Right atrium auricular region (tissue), 2 donors: Measurements from ENCODE around the gene EPHB2. TPM values are rescaled to one million over a fixed set of nuclear protein-coding genes. Genes with fewer than 3 reads are reported as not detected.

ENCODE experiments used
- DNase-seq: peaks from one replicate; pipeline ENCODE4 v3.0.0-alpha.2; 2019; ENCODE audit warnings: low spot score
- H3K27ac ChIP-seq, 2 donors: fragments of 200-600 bp; sonication (generic); 1 replicate in 1 of 2; 2 replicates in 1 of 2; pipeline ENCODE4 v1.5.1; 2016 to 2019
- H3K27me3 ChIP-seq, 2 donors: fragments of 200-600 bp; sonication (generic); one replicate each; pipeline versions ENCODE4 v1.5.1 to v1.6.0; 2017 to 2019
- H3K36me3 ChIP-seq: fragments of 200-600 bp; sonication (generic); one replicate; pipeline ENCODE4 v1.5.1; 2016
- H3K4me1 ChIP-seq, 2 donors: fragments of 200-600 bp; sonication (generic); one replicate each; pipeline versions ENCODE4 v1.5.1 to v1.6.0; 2017 to 2019
- H3K4me3 ChIP-seq, 2 donors: fragments of 200-600 bp; sonication (generic); 1 replicate in 1 of 2; 2 replicates in 1 of 2; pipeline ENCODE4 v1.5.1; 2017 to 2019; ENCODE audit warnings: mild to moderate bottlenecking in 1 of 2, moderate library complexity in 1 of 2
- H3K9me3 ChIP-seq, 2 donors: fragments of 200-600 bp; sonication (generic); one replicate each; pipeline ENCODE4 v1.5.1; 2019
- CTCF ChIP-seq, 2 donors: fragments of 200-600 bp; sonication (generic); IDR thresholded peaks; one replicate each; pipeline ENCODE4 v1.5.1; 2019; ENCODE audit warnings: antibody characterized with exemption in 2 of 2
- total RNA-seq, 2 donors: library from RNA; depleted of rRNA; stranded (reverse); fragments of >200 nt; gene quantifications; one replicate each; pipeline ENCODE4 v1.1.0, GENCODE V29; 2016

Gene EPHB2
- total RNA-seq, 2 donors from 2014 or later: 1.8 to 2.6 TPM

DNA sequence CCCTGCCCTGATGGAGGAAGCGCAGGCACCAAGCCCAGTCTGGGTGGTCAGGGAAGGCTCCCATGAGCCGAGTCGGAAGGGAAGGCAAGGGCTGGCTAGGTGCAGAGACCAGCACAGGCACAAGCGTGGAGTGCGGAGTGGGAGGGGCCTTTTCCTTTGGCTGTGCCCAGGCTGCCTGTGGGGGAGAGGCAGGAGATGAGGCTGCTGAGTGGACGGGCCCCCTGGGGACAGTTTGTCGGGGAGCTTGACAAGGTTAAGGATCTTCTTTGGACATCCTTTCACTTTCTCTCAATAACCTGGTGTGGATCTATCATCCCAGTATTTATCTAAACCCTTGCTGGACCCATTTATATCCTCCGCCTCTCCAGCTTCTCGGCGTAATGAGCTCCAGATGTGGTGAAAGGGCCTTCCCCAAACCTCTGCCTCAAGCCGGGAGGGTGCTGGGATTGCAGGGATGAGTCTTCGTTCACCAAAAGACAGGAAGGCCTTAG, 42.9 kb downstream of the EPHB2 start:
- peak; percentile 63 for DNase-seq
- Histone ChIP-seq H3K27ac (no peak overlapping the region), H3K4me1 (peaks cover 0 to 21% of the 10 kb centered on the region in 2 donors), H3K9me3 (no peaks in the 10 kb centered on the region), H3K4me3 (no peak overlapping the region), H3K27me3 (no peaks in the 10 kb centered on the region), H3K36me3 (no peaks in the 10 kb centered on the region)
- no peak for TF ChIP-seq CTCF (IDR thresholded peaks at IDR 0.05)

DNA sequence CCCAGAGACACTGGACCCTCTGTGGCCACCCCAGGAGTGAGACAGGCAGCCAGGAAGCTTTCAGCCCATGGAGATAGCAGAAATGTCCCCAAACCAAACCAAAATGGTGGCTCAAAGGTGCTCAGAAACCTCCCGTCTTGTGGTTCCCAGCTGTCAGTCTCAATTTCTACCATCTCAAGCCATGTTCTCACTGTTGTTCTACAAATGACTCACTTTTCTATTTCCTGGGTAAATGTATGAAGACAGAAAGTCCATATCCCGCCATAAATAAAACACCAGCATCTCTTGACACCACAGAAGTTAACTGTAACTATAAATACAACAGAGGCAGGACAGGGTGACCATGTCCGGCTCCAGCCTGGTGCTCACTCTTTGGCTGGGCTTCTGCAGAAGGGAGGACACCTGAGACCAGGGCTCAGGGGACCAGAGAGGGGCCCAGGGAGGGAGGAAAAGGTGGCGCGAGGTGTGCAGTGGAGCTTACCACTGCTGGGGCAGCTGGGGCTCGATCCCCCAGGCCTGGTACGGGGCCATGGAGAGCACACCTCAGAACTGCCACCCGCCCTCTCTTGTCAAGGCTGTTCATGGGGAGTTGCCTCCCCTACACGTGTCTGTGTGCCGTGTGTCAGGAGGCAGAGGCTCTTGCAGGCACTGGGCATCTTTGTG, 43.6 kb downstream of the EPHB2 start:
- Histone ChIP-seq H3K27ac (no peak overlapping the region), H3K27me3 (no peaks in the 10 kb centered on the region), H3K4me1 (peaks cover 0 to 21% of the 10 kb centered on the region in 2 donors), H3K36me3 (no peaks in the 10 kb centered on the region), H3K9me3 (no peaks in the 10 kb centered on the region), H3K4me3 (no peak overlapping the region)
- TF ChIP-seq CTCF (IDR thresholded peaks at IDR 0.05): no peak
- no peak for DNase-seq

GRCh38 chr1:22754824-22755223, 44.2 kb downstream of the EPHB2 start:
- H3K4me3 ChIP-seq: no peak overlapping the region
- no peak overlapping the region for H3K27ac ChIP-seq
- H3K9me3 ChIP-seq: no peaks in the 10 kb centered on the region
- no peaks in the 10 kb centered on the region for H3K27me3 ChIP-seq
- H3K36me3 ChIP-seq: no peaks in the 10 kb centered on the region
- peaks cover 0 to 20% of the 10 kb centered on the region in 2 donors for H3K4me1 ChIP-seq
- TF ChIP-seq CTCF (IDR thresholded peaks at IDR 0.05): no peak
- no peak for DNase-seq

DNA sequence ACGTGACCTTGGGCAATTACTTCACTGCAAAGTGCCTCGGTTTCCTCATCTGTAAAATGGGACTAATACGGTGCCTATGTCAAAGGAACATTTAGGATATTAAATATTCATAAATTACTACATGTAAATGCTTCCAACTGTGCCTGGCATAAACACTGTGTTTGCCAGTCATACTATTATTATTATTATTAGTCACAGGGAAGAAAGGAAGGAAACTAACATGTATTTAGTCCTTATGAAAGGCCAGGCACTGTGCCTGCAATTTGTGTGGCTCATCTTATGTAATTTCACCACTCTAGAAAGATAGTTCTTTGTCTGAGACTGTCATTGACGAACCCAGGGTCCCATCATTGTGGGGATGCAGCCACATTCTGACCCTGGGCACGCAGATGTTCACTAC, 45.0 kb downstream of the EPHB2 start:
- H3K27me3 ChIP-seq: no peaks in the 10 kb centered on the region
- H3K9me3 ChIP-seq: no peaks in the 10 kb centered on the region
- no peak overlapping the region for H3K4me3 ChIP-seq
- H3K36me3 ChIP-seq: no peaks in the 10 kb centered on the region
- DNase-seq: no peak
- TF ChIP-seq CTCF (IDR thresholded peaks at IDR 0.05): no peak
- H3K4me1 ChIP-seq: peaks cover 0 to 12% of the 10 kb centered on the region in 2 donors
- H3K27ac ChIP-seq: no peak overlapping the region

DNA sequence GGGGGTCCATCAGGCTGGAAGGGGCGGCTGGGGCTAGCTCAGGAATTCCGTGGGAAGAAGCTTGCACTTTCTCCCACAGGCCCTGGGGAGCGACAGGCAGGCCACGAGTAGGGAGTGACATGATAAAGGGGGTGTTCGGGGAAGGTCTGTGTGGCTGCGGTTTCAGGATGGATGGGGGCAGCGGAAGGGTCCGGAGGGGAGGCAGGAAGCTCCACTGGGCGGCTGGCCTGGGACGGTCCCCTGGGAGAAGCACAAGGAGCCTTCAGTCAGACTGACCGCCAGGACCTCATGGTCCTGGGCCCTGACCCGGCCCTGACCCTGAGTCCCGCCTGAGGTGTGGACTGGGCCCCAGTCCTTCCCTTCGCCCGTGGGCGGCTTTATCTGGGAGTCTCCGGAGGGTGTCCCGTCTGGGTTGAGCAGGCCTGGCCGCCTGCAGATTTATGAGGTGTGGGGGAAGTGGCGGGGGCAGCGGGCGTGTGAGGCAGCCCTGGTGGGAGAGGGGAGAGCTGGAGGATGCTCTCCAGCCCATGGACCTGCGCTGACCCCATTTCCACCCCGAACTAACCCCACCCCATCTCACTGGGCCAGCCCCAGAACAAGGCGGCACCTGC, 45.6 kb downstream of the EPHB2 start:
- TF ChIP-seq CTCF (IDR thresholded peaks at IDR 0.05): no peak
- Histone ChIP-seq H3K4me1 (peaks cover 0 to 6% of the 10 kb centered on the region in 2 donors), H3K27ac (no peak overlapping the region), H3K4me3 (no peak overlapping the region), H3K27me3 (no peaks in the 10 kb centered on the region), H3K9me3 (no peaks in the 10 kb centered on the region), H3K36me3 (no peaks in the 10 kb centered on the region)
- no peak for DNase-seq
